ENCODE measurements around the gene FRMPD2.
A peak's percentile ranks its signal among the peaks of the same experiment; 100 is the strongest.

The FRMPD2 gene

GRCh38 chr10:48279081-48279751 lies 4.7 kb upstream of the FRMPD2 start:
- no peak for DNase-seq (ENCODE audit: insufficient read length, low spot score)
- TF ChIP-seq, protein P1, sequence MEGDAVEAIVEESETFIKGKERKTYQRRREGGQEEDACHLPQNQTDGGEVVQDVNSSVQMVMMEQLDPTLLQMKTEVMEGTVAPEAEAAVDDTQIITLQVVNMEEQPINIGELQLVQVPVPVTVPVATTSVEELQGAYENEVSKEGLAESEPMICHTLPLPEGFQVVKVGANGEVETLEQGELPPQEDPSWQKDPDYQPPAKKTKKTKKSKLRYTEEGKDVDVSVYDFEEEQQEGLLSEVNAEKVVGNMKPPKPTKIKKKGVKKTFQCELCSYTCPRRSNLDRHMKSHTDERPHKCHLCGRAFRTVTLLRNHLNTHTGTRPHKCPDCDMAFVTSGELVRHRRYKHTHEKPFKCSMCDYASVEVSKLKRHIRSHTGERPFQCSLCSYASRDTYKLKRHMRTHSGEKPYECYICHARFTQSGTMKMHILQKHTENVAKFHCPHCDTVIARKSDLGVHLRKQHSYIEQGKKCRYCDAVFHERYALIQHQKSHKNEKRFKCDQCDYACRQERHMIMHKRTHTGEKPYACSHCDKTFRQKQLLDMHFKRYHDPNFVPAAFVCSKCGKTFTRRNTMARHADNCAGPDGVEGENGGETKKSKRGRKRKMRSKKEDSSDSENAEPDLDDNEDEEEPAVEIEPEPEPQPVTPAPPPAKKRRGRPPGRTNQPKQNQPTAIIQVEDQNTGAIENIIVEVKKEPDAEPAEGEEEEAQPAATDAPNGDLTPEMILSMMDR (IDR thresholded peaks at IDR 0.05; ENCODE audit: insufficient read depth, missing control alignments): no peak
- no peak for FAIRE-seq

GRCh38 chr10:48277093-48277492 lies 2.6 kb upstream of the FRMPD2 start:
- DNase-seq (ENCODE audit: insufficient read length, low spot score) (no peak), FAIRE-seq (no peak)
- TF ChIP-seq, protein P1 (IDR thresholded peaks at IDR 0.05; ENCODE audit: insufficient read depth, missing control alignments): no peak

- FAIRE-seq: no peak
- TF ChIP-seq, protein P1 (IDR thresholded peaks at IDR 0.05; ENCODE audit: insufficient read depth, missing control alignments): no peak
- no peak for DNase-seq (ENCODE audit: insufficient read length, low spot score)
Observed at GRCh38 chr10:48273741-48274140, 755 bp downstream of the FRMPD2 start.

DNA sequence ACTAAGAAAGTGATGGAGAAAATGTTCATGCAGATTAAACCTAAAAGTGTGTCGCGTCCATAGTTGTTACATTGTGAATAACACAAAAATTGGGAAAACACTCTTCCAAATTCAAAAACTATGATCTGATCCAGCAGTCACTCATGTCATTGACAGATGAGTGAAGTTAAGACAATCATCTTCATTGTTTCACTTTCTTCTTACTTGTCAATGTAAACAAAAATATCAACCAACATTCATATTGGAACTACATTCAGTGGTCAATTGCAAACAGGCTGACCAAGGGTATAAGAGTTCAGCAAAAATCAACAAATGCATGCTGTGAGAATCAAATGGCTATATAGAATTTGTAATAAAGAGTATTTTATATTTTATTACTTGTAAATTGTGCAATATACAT lies 1.8 kb downstream of the FRMPD2 start:
- TF ChIP-seq, protein P1 (IDR thresholded peaks at IDR 0.05; ENCODE audit: insufficient read depth, missing control alignments): no peak
- FAIRE-seq: peak; percentile 32

GRCh38 chr10:48271047-48271730 lies 3.3 kb downstream of the FRMPD2 start:
- DNase-seq (ENCODE audit: insufficient read length, low spot score) (no peak), FAIRE-seq (no peak)
- TF ChIP-seq, protein P1 (IDR thresholded peaks at IDR 0.05; ENCODE audit: insufficient read depth, missing control alignments): no peak

More for the DNA sequence above, 1.8 kb downstream of the FRMPD2 start:
- DNase-seq (ENCODE audit: insufficient read length, low spot score): no peak

- TF ChIP-seq, protein P1 (IDR thresholded peaks at IDR 0.05; ENCODE audit: insufficient read depth, missing control alignments): no peak
- DNase-seq (ENCODE audit: insufficient read length, low spot score) (no peak), FAIRE-seq (no peak)
Observed at GRCh38 chr10:48266528-48266927, 8.0 kb downstream of the FRMPD2 start.

- DNase-seq (ENCODE audit: insufficient read length, low spot score): no peak
- FAIRE-seq: no peak
Observed at GRCh38 chr10:48258105-48258504, 16.4 kb downstream of the FRMPD2 start.

More at GRCh38 chr10:48258105-48258504, 16.4 kb downstream of the FRMPD2 start:
- TF ChIP-seq, protein P1 (IDR thresholded peaks at IDR 0.05; ENCODE audit: insufficient read depth, missing control alignments): no peak

Measured in D721Med (cell line).